Measurements from ENCODE around the gene CYBB.

CYBB gene

GRCh38 chrX:37846558-37846933 is 66.7 kb downstream of the CYBB start:
- no peak for DNase-seq (ENCODE audit: low read depth)
- TF ChIP-seq, protein P1, sequence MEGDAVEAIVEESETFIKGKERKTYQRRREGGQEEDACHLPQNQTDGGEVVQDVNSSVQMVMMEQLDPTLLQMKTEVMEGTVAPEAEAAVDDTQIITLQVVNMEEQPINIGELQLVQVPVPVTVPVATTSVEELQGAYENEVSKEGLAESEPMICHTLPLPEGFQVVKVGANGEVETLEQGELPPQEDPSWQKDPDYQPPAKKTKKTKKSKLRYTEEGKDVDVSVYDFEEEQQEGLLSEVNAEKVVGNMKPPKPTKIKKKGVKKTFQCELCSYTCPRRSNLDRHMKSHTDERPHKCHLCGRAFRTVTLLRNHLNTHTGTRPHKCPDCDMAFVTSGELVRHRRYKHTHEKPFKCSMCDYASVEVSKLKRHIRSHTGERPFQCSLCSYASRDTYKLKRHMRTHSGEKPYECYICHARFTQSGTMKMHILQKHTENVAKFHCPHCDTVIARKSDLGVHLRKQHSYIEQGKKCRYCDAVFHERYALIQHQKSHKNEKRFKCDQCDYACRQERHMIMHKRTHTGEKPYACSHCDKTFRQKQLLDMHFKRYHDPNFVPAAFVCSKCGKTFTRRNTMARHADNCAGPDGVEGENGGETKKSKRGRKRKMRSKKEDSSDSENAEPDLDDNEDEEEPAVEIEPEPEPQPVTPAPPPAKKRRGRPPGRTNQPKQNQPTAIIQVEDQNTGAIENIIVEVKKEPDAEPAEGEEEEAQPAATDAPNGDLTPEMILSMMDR (conservative IDR thresholded peaks at IDR 0.05; ENCODE audit: low read length), result no peak
- H3K4me3 ChIP-seq (ENCODE audit: low read length), result peak overlapping the region; percentile 72

DNA sequence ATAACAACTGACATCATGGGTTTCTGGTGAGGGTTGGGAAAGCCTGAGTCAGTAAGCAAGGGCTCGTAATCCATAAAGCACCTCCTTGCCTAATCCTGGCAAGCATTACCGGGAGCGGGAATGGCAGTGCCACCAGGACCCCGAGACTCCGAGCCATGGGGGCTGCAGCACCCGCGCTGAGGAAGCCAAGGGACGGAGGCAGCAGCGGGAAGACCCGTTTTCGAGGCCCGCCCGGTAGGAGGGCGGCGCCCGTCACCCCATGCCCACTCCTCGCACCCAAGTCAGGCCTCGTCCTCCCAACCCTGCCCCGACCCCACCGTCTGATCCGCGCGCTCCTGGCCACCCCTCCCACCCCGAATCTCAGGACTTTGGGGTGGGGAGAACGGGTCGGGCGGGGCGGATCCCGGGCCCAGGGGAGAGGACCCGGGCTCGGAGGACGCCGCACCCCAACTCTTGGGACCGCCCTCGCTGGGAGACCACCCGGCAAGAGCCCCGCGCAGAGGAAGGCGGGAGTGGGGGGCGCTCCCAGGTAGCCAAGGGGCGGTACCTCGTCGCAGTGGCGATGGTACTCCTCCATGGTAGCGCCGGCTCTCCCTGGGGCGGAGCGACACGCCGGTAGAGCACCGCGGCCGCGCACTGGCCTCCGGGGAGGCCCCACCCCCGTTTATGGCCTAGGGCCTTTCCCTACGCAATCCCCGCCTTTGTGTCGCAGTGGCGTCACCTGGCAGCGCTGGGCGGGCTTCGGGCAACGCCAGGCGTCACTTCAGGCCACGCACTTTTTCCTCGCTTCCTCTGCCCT is 67.3 kb downstream of the CYBB start, which contains the start of gene DYNLT3:
TSS of gene DYNLT3 (minus strand) at position 638 of the 799 bp plus-strand sequence. CDS start at position 577, 61 bp downstream.
- DNase-seq (ENCODE audit: low read depth), result peak; percentile 59

GRCh38 chrX:37847733-37848197 is 67.9 kb downstream of the CYBB start:
- H3K4me3 ChIP-seq (ENCODE audit: low read length), result peak overlapping the region; percentile 72
- no peak for DNase-seq (ENCODE audit: low read depth)
- TF ChIP-seq, protein P1 (conservative IDR thresholded peaks at IDR 0.05; ENCODE audit: low read length), result no peak

More for the DNA sequence above, 67.3 kb downstream of the CYBB start, which contains the start of gene DYNLT3:
- TF ChIP-seq, protein P1 (conservative IDR thresholded peaks at IDR 0.05; ENCODE audit: low read length), result no peak
- H3K4me3 ChIP-seq (ENCODE audit: low read length), result peak within 1 kb of the TSS; percentile 72

DNA sequence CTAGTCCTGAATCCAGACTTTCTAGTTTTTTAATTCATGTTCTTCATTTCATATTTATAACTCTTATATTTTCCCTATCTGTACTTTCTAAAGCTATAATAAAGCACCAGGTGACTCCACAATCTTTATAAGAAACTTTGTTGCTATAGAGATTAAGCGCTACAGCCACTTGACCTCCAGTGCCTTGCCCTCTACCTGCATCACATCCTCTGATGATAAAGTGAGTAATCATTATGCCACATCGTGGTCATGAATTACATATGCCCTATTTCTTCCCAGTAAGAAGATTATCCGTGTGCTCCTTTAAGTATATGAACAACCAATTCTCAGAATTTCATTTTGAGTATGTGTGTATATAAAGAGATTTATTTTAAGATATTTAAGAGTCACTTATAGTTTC is 74.3 kb downstream of the CYBB start:
- H3K4me3 ChIP-seq (ENCODE audit: low read length), result no peak overlapping the region
- TF ChIP-seq, protein P1 (conservative IDR thresholded peaks at IDR 0.05; ENCODE audit: low read length), result no peak
- no peak for DNase-seq (ENCODE audit: low read depth)

DNA sequence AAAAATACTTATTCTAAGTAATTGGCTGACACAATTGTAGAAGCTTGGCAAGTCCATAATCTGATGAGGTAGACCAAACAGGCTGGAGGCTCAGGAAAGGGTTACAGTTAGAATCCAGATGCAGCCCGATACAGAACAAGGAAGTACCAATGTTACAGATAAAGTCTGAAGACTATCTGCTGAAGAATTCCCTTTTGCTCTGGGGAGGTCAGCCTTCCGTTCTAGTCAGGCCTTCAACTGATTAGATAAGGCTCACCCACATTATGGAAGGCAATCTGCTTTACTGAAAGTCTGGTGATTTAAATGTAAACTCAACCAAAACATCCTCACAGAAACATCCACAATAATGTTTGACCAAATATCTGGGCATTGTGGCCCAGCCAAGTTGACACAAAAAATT is 74.9 kb downstream of the CYBB start:
- no peak for DNase-seq (ENCODE audit: low read depth)
- H3K4me3 ChIP-seq (ENCODE audit: low read length), result no peak overlapping the region
- TF ChIP-seq, protein P1 (conservative IDR thresholded peaks at IDR 0.05; ENCODE audit: low read length), result no peak

- DNase-seq (ENCODE audit: low read depth), result no peak
- H3K4me3 ChIP-seq (ENCODE audit: low read length), result no peak overlapping the region
- TF ChIP-seq, protein P1 (conservative IDR thresholded peaks at IDR 0.05; ENCODE audit: low read length), result no peak
Measured at GRCh38 chrX:37860721-37861120, 80.9 kb downstream of the CYBB start.

DNA sequence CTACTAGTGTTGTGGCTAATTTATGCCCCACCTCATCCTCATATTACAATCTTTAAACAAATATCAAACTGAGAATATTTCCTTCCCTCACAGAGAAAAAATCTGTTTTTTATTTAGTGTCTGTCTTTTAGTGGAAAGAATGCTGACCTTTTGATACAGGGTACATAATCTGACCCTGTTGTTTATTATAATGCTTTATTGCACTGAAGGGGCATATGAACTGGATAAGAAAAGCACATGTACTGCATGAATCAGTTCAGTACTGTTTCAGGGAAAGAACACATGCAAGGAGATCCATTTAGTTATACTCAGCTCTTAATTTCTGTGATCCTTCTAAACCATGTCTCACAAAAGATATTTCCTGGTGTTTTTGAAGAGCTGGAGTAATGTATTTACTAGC is 83.0 kb downstream of the CYBB start:
- TF ChIP-seq, protein P1 (conservative IDR thresholded peaks at IDR 0.05; ENCODE audit: low read length), result no peak
- no peak overlapping the region for H3K4me3 ChIP-seq (ENCODE audit: low read length)
- DNase-seq (ENCODE audit: low read depth), result no peak

Measured in AG10803 (cell line).